ENCODE measurements around the gene RAD51B.

The RAD51B gene

GRCh38 chr14:68477461-68478085 is 658.0 kb downstream of the RAD51B start:
- no peak for TF ChIP-seq CTCF (IDR thresholded peaks at IDR 0.05; ENCODE audit: low read length, missing control alignments)
- DNase-seq (ENCODE audit: low read depth), result no peak
- no peak overlapping the region for H3K4me3 ChIP-seq (replicated peaks; ENCODE audit: low read depth, low read length)

- DNase-seq (ENCODE audit: low read depth), result peak; percentile 62
- H3K4me3 ChIP-seq (replicated peaks; ENCODE audit: low read depth, low read length), result no peak overlapping the region
- TF ChIP-seq CTCF (IDR thresholded peaks at IDR 0.05; ENCODE audit: low read length, missing control alignments), result no peak
Observed at GRCh38 chr14:68479247-68479646, 659.7 kb downstream of the RAD51B start.

GRCh38 chr14:68482018-68482417 is 662.4 kb downstream of the RAD51B start:
- H3K4me3 ChIP-seq (replicated peaks; ENCODE audit: low read depth, low read length), result no peak overlapping the region
- no peak for TF ChIP-seq CTCF (IDR thresholded peaks at IDR 0.05; ENCODE audit: low read length, missing control alignments)
- DNase-seq (ENCODE audit: low read depth), result no peak

- H3K4me3 ChIP-seq (replicated peaks; ENCODE audit: low read depth, low read length), result no peak overlapping the region
- TF ChIP-seq CTCF (IDR thresholded peaks at IDR 0.05; ENCODE audit: low read length, missing control alignments), result no peak
- DNase-seq (ENCODE audit: low read depth), result no peak
Observed at GRCh38 chr14:68482772-68483395, 663.3 kb downstream of the RAD51B start.

GRCh38 chr14:68486033-68486732 is 666.6 kb downstream of the RAD51B start:
- no peak overlapping the region for H3K4me3 ChIP-seq (replicated peaks; ENCODE audit: low read depth, low read length)
- no peak for TF ChIP-seq CTCF (IDR thresholded peaks at IDR 0.05; ENCODE audit: low read length, missing control alignments)
- no peak for DNase-seq (ENCODE audit: low read depth)

- no peak for TF ChIP-seq CTCF (IDR thresholded peaks at IDR 0.05; ENCODE audit: low read length, missing control alignments)
- no peak overlapping the region for H3K4me3 ChIP-seq (replicated peaks; ENCODE audit: low read depth, low read length)
- no peak for DNase-seq (ENCODE audit: low read depth)
Observed at GRCh38 chr14:68486809-68487208, 667.2 kb downstream of the RAD51B start.
